ENCODE measurements around the gene CEP72. TPM values are rescaled to one million over a fixed set of nuclear protein-coding genes. Genes with fewer than 3 reads are reported as not detected.

CEP72 gene
- total RNA-seq, 1 experiment from 2014 or later = 24.8 TPM

DNA sequence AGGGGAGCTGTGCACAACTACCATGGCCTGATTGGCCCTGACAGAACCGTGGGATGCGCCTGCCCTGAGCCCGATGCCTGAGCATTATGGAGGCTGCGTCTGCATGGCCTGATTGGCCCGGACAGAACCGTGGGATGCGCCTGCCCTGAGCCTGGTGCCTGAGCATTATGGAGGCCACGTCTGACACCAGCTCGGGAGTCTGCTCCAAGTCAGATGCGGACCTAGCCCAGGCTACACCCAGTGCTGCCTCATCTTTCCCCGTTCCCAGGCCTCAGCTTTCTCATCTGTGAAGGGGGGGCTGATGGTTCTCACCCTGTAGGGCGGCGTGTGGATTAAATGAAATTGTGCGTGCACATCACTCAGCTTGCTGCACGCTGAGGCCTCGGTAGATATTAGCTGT lies 7.3 kb downstream of the CEP72 start:
- Mint-ChIP-seq H3K9me3 (peaks cover 0 to 4% of the 10 kb centered on the region in 2 experiments; a peak in 3 of 5 replicates), H3K36me3 (ENCODE audit: insufficient read depth in 1 of 3, low read depth in 3 of 3) (peaks cover 40 to 76% (median 70%) of the 10 kb centered on the region in 3 experiments), H3K4me3 (no peak overlapping the region), H3K4me1 (peaks cover 4 to 5% of the 10 kb centered on the region in 2 experiments), H3K27ac (no peak overlapping the region), H3K27me3 (ENCODE audit: low read depth) (peaks cover 1% of the 10 kb centered on the region; the same call in 1 of the 2 replicates)
- H3K79me2 ChIP-seq (ENCODE audit: insufficient read depth, low read length) = peaks cover 11% of the 10 kb centered on the region; the same call in 1 of the 2 replicates
- no peak overlapping the region for H4K91ac ChIP-seq (ENCODE audit: insufficient read length, low read depth, low read length)
- H3T11ph ChIP-seq (ENCODE audit: low read length) = no peak overlapping the region
- no peak overlapping the region for H4K8ac ChIP-seq (replicated peaks; ENCODE audit: insufficient read length, low read depth, low read length)
- WGBS (ENCODE audit: extremely low coverage, insufficient read length, low lambda C conversion rate) = no CpG with 5 or more reads among the region's 16 CpGs
- no peak overlapping the region for H2BK5ac ChIP-seq (ENCODE audit: insufficient read length, low read length)
- no peak overlapping the region for H3K56ac ChIP-seq (ENCODE audit: insufficient read length, low read depth, low read length)
- H2AFZ ChIP-seq (ENCODE audit: low read length) = no peak overlapping the region
- H2BK15ac ChIP-seq (ENCODE audit: low read depth, low read length) = no peak overlapping the region
- H4K5ac ChIP-seq (ENCODE audit: insufficient read length, low read depth, low read length) = no peak overlapping the region
- no peak overlapping the region for H3K9ac ChIP-seq (ENCODE audit: extremely low read depth, insufficient read length, low read length)
- DNase-seq = no peak
- H3K79me1 ChIP-seq (ENCODE audit: insufficient read depth, low read depth, low read length, poor library complexity, severe bottlenecking) = peaks cover 6% of the 10 kb centered on the region
- no peak overlapping the region for H2BK120ac ChIP-seq (ENCODE audit: low read depth, low read length, poor library complexity, severe bottlenecking)
- H3K23me2 ChIP-seq (ENCODE audit: insufficient read length, low read depth, low read length, poor library complexity, severe bottlenecking) = no peaks in the 10 kb centered on the region
- no peaks in the 10 kb centered on the region for H3K27me3 ChIP-seq (ENCODE audit: insufficient read depth, low read length)
- no peak overlapping the region for H3K27ac ChIP-seq (ENCODE audit: insufficient read length, low read depth, low read length)
- H3K4me1 ChIP-seq (ENCODE audit: insufficient read depth, low read length) = no peaks in the 10 kb centered on the region
- no peak overlapping the region for H2BK20ac ChIP-seq (ENCODE audit: low read depth, low read length, poor library complexity, severe bottlenecking)
- no peak overlapping the region for H3K4ac ChIP-seq (ENCODE audit: low read depth, low read length)
- H3K4me2 ChIP-seq (ENCODE audit: insufficient read depth, insufficient read length, low read length) = no peak overlapping the region
- no peaks in the 10 kb centered on the region for H4K20me1 ChIP-seq (ENCODE audit: control insufficient read depth, insufficient read depth, insufficient read length)
- no peak overlapping the region for H2AK5ac ChIP-seq (ENCODE audit: insufficient read length, low read length)
- H3K23ac ChIP-seq (ENCODE audit: insufficient read length, low read depth, low read length) = no peak overlapping the region
- no peak overlapping the region for H3K14ac ChIP-seq (ENCODE audit: insufficient read depth, low read length)
- no peak overlapping the region for H3K18ac ChIP-seq (ENCODE audit: insufficient read length, low read depth, low read length)
- no peaks in the 10 kb centered on the region for H3K9me3 ChIP-seq (ENCODE audit: control insufficient read depth, low read depth, low read length)
- TF ChIP-seq CTCF (conservative IDR thresholded peaks at IDR 0.05) = no peak
- no peak overlapping the region for H2BK12ac ChIP-seq (ENCODE audit: insufficient read length, low read depth, low read length)

Data from H9 (cell line).